Keratinocyte (primary cell): ENCODE results near the gene NFASC. TPM values are rescaled to one million over a fixed set of nuclear protein-coding genes. Genes with fewer than 3 reads are reported as not detected.
A peak's percentile ranks its signal among the peaks of the same experiment; 100 is the strongest.

Experiments used
- DNase-seq: peaks from one replicate; pipeline ENCODE4 v3.0.0-alpha.2; 2011; ENCODE audit warnings: low read depth, missing footprints, low spot score
- FAIRE-seq: peaks from 2 replicates; lab custom pipeline; 2011; peaks lifted over from hg19 to GRCh38; lab: Jason Lieb, UNC
- H2AFZ ChIP-seq: 2 replicates; pipeline ENCODE4 v1.6.0; 2012; ENCODE audit warnings: low read length, control low read depth, inconsistent platforms; ENCODE audit not compliant: control insufficient read depth
- H3K27ac ChIP-seq: 2 replicates; pipeline ENCODE4 v1.5.1; 2011; ENCODE audit warnings: low read length; ENCODE audit not compliant: control insufficient read depth, insufficient read depth
- H3K27me3 ChIP-seq: 3 replicates; pipeline ENCODE4 v1.6.0; 2011; ENCODE audit warnings: low read length; ENCODE audit not compliant: control insufficient read depth, insufficient read depth; ENCODE audit errors: extremely low read depth
- H3K36me3 ChIP-seq, 2 experiments: 2 replicates in 1 of 2; 3 replicates in 1 of 2; pipeline ENCODE4 v1.5.1; 2011; ENCODE audit warnings: low read length in 2 of 2, mild to moderate bottlenecking in 1 of 2; ENCODE audit not compliant: control insufficient read depth in 2 of 2, insufficient read depth in 2 of 2; ENCODE audit errors: extremely low read depth in 1 of 2
- H3K4me1 ChIP-seq: 3 replicates; pipeline ENCODE4 v1.5.1; 2011; ENCODE audit warnings: low read length; ENCODE audit not compliant: control insufficient read depth, insufficient read depth; ENCODE audit errors: extremely low read depth
- H3K4me2 ChIP-seq: 3 replicates; pipeline ENCODE4 v1.6.0; 2011; ENCODE audit warnings: low read depth, low read length; ENCODE audit not compliant: control insufficient read depth, insufficient read depth; ENCODE audit errors: extremely low read depth
- H3K4me3 ChIP-seq, 3 experiments: fragments of 200-600 bp in 1 of 3; sonication (generic) in 1 of 3; 2 replicates in 2 of 3; 3 replicates in 1 of 3; pipeline ENCODE4 v1.5.1; 2011 to 2016; ENCODE audit warnings: low read length in 3 of 3, mild to moderate bottlenecking in 3 of 3, control low read depth in 2 of 3, inconsistent platforms in 1 of 3, low read depth in 1 of 3, mixed read lengths in 1 of 3, mixed run types in 1 of 3, moderate library complexity in 1 of 3; ENCODE audit not compliant: control insufficient read depth in 2 of 3, insufficient read depth in 2 of 3; ENCODE audit errors: extremely low read depth in 1 of 3
- H3K79me2 ChIP-seq: 2 replicates; pipeline ENCODE4 v1.6.0; 2012; ENCODE audit warnings: low read length; ENCODE audit not compliant: control insufficient read depth, insufficient read depth
- H3K9ac ChIP-seq: 3 replicates; pipeline ENCODE4 v1.6.0; 2011; ENCODE audit warnings: low read length; ENCODE audit not compliant: control insufficient read depth, insufficient read depth; ENCODE audit errors: extremely low read depth
- H3K9me1 ChIP-seq: 3 replicates; pipeline ENCODE4 v1.6.0; 2011; ENCODE audit warnings: low read length; ENCODE audit not compliant: control insufficient read depth, insufficient read depth; ENCODE audit errors: extremely low read depth
- H3K9me3 ChIP-seq: 2 replicates; pipeline ENCODE4 v1.5.1; 2012; ENCODE audit warnings: low read depth, low read length; ENCODE audit not compliant: control insufficient read depth
- H4K20me1 ChIP-seq: 3 replicates; pipeline ENCODE4 v1.6.0; 2011; ENCODE audit warnings: low read length; ENCODE audit not compliant: control insufficient read depth, insufficient read depth; ENCODE audit errors: extremely low read depth
- CTCF ChIP-seq, 3 experiments: IDR thresholded peaks in 1 of 3; conservative IDR thresholded peaks in 1 of 3; optimal IDR thresholded peaks in 1 of 3; 2 replicates in 2 of 3; 3 replicates in 1 of 3; pipeline versions ENCODE3 to v1.5.1; 2011; ENCODE audit warnings: low read length in 3 of 3, mild to moderate bottlenecking in 3 of 3, moderate library complexity in 2 of 3, control low read depth in 1 of 3, inconsistent platforms in 1 of 3; ENCODE audit not compliant: insufficient read depth in 2 of 3; ENCODE audit errors: extremely low read depth in 1 of 3
- EZH2 ChIP-seq: IDR thresholded peaks from one replicate; pipeline ENCODE4 v1.6.1; 2012; ENCODE audit warnings: inconsistent platforms, mild to moderate bottlenecking, low read length, moderate library complexity
- dilution Hi-C: fragments of 300-500 bp; cut with MboI; formaldehyde crosslinking; loops from one replicate; pipeline ENCODE4 v1.7.0; 2020; ENCODE audit warnings: low sequenced_read_pairs; ENCODE audit not compliant: extremely low pct_ligation_motif_present
- polyA plus RNA-seq, 5 experiments: library from polyadenylated mRNA; depleted of rRNA in 3 of 5; stranded (reverse) in 3 of 5; stranded (forward) in 1 of 5; unstranded in 1 of 5; fragments of >200 nt; gene quantifications; 1 replicate in 1 of 5; 2 replicates in 3 of 5; 3 replicates in 1 of 5; pipeline versions ENCODE4 v1.2.1 to v1.2.3, GENCODE V29; 2011 to 2012; ENCODE audit warnings: missing spikeins in 2 of 5, low read depth in 1 of 5, low replicate concordance in 1 of 5

The NFASC gene
- polyA plus RNA-seq, 1 donor (not counting 4 experiments of a cell fraction or from before 2014, with no cell fraction given) = 4.3 TPM

- H3K79me2 ChIP-seq = no peaks in the 10 kb centered on the region
- H3K27ac ChIP-seq = no peak overlapping the region
- FAIRE-seq (no peak), DNase-seq (no peak)
- TF ChIP-seq EZH2 = no peak
- no peak for TF ChIP-seq CTCF (optimal IDR thresholded peaks at IDR 0.05 in 1 of 3, IDR thresholded peaks at IDR 0.05 in 1 of 3, conservative IDR thresholded peaks at IDR 0.05 in 1 of 3; ENCODE audit: extremely low read depth in 1 of 3, insufficient read depth in 2 of 3, low read length in 3 of 3)
- H3K36me3 ChIP-seq = no peaks in the 10 kb centered on the region
- no peak overlapping the region for H2AFZ ChIP-seq
- H3K4me2 ChIP-seq = no peak overlapping the region
- H3K9ac ChIP-seq = no peak overlapping the region
- H3K9me3 ChIP-seq = no peaks in the 10 kb centered on the region
- H4K20me1 ChIP-seq = no peaks in the 10 kb centered on the region
- dilution Hi-C loops = no loop called here
- no peak overlapping the region for H3K4me3 ChIP-seq
- H3K27me3 ChIP-seq = peaks cover 29% of the 10 kb centered on the region
- no peaks in the 10 kb centered on the region for H3K4me1 ChIP-seq
- no peaks in the 10 kb centered on the region for H3K9me1 ChIP-seq
Observed at GRCh38 chr1:204988196-204988595, 117.5 kb downstream of the NFASC start.

- H3K9me3 ChIP-seq = no peaks in the 10 kb centered on the region
- no peak overlapping the region for H3K4me3 ChIP-seq
- peak; percentile 30 for DNase-seq
- H4K20me1 ChIP-seq = no peaks in the 10 kb centered on the region
- H3K9ac ChIP-seq = no peak overlapping the region
- no peak overlapping the region for H2AFZ ChIP-seq
- H3K4me2 ChIP-seq = no peak overlapping the region
- H3K79me2 ChIP-seq = no peaks in the 10 kb centered on the region
- no peaks in the 10 kb centered on the region for H3K9me1 ChIP-seq
- H3K27me3 ChIP-seq = peaks cover 29% of the 10 kb centered on the region
- dilution Hi-C loops = no loop called here
- H3K27ac ChIP-seq = no peak overlapping the region
- H3K36me3 ChIP-seq = no peaks in the 10 kb centered on the region
- H3K4me1 ChIP-seq = no peaks in the 10 kb centered on the region
- TF ChIP-seq CTCF (optimal IDR thresholded peaks at IDR 0.05 in 1 of 3, IDR thresholded peaks at IDR 0.05 in 1 of 3, conservative IDR thresholded peaks at IDR 0.05 in 1 of 3; ENCODE audit: extremely low read depth in 1 of 3, insufficient read depth in 2 of 3, low read length in 3 of 3) (peak; percentile 97 to 99 (median 99)), EZH2 (no peak)
- peak; percentile 58 for FAIRE-seq
Observed at GRCh38 chr1:204989266-204990058, 118.8 kb downstream of the NFASC start.
